ENCODE results near the gene MYOG. TPM values are rescaled to one million over a fixed set of nuclear protein-coding genes. Genes with fewer than 3 reads are reported as not detected.

MYOG gene
- total and polyA plus RNA-seq, 11 donors, result not detected

DNA sequence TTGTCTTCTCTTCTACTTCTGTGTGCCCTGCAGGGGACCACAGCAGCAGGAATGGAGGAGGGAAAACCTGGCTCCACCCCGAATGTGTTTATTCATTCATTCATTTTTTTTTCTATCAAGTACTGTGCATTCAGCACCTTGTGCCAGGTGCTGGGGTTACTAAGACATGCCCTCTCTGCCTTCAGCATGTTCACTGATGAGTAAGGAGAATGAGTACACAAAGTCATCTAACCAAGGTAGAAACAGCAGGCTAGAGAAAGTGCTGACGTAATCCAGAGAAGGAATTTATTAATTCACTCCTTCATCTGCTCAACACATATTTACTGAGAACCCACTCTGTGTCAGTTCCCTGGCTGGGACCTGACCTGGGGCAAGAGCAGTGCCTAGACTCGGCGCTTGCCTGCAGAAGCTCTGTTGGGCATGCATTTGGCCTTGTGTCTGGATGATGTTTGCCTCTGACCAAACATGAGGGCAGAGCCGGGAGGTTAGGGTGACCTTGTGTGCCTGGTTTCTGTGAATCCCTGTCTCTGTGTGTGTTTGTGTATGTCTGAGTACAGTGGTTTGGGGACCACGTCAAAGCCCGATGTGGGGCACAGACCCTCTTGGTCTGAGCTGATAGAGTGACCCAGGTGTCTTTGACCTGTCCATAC, 3.3 kb upstream of the MYOG start:
- H3K27ac ChIP-seq, result no peak overlapping the region
- H3K36me3 ChIP-seq, result no peaks in the 10 kb centered on the region
- WGBS, 4 donors, result 90 to 95% (median 90%) methylated on average over 7 of the region's 7 CpGs
- no peak for TF ChIP-seq POLR2A (IDR thresholded peaks at IDR 0.05)
- TF ChIP-seq, protein P1, sequence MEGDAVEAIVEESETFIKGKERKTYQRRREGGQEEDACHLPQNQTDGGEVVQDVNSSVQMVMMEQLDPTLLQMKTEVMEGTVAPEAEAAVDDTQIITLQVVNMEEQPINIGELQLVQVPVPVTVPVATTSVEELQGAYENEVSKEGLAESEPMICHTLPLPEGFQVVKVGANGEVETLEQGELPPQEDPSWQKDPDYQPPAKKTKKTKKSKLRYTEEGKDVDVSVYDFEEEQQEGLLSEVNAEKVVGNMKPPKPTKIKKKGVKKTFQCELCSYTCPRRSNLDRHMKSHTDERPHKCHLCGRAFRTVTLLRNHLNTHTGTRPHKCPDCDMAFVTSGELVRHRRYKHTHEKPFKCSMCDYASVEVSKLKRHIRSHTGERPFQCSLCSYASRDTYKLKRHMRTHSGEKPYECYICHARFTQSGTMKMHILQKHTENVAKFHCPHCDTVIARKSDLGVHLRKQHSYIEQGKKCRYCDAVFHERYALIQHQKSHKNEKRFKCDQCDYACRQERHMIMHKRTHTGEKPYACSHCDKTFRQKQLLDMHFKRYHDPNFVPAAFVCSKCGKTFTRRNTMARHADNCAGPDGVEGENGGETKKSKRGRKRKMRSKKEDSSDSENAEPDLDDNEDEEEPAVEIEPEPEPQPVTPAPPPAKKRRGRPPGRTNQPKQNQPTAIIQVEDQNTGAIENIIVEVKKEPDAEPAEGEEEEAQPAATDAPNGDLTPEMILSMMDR (IDR thresholded peaks at IDR 0.05), result no peak
- H3K4me3 ChIP-seq, result no peak overlapping the region
- H3K4me1 ChIP-seq, result peaks cover 0 to 5% (median 0%) of the 10 kb centered on the region in 12 donors
- intact Hi-C loops (cut with DNase I), result loop anchor here in 1 of 10 donors (1.0 kb wide), 1 partner anchor 12 kb away; no protein-coding TSS in a partner anchor
- DNase-seq, result no peak
- H3K27me3 ChIP-seq, result peaks cover 0 to 3% (median 0%) of the 10 kb centered on the region in 9 donors
- peaks cover 0 to 4% (median 0%) of the 10 kb centered on the region in 12 donors for H3K9me3 ChIP-seq
- no peak for ATAC-seq

DNA sequence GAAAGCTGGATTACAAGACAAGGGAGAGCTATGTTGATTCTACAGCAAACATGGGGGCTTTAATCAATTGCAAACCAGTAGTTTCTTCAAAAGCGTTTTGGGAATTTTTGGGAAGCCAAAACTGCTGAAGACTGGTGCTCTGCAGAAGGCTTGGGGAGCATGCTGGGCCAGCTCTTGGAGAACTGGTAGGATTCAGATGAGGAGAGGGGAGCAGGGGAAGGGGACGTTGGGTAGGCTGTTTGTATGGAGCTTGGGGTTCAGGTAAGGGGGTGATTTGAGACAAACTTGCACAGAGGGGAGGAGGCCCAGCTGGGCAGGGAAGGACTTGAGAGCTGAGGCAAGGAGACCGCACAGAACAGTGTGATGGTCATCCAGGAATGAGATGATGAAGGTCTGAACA, 2.6 kb upstream of the MYOG start:
- WGBS, 4 donors, result 87 to 96% (median 94%) methylated on average over 3 of the region's 3 CpGs

DNA sequence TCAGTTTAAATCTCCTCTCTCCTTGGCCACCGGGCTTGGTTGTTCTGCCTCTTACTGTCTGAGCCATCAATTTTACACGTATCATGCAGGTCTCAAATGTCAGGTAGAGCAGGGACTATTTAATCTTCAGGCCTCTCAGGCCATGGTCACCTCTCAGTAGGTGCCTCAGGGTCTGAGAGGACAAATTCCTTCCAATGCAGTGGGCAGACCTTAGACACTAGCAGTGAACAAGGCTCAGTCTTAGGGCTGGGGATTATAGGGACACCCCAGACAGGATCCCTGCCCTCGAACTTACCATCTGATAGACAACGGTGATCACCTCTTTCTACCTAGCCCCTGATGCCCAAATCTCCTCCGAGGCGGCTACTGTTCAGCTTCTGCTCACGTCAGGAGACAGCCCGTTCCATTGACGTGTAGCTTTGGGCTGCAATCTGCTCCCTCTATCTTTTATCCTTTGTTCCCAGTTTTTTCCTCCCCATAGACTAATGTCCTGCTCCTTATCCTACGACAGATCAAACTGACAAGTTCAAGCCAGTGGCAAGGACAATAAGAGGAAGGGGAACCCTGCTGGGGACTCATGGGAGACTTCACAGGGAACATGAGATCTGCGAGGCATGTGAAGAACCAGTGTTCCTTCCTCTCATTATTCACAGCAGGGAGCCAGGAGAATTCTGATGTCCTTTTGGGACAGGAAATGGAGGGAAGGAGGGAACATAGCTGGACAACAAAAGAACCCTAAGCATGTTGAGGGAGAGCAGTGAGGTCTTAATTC, 1.4 kb upstream of the MYOG start:
- no peak for TF ChIP-seq POLR2A (IDR thresholded peaks at IDR 0.05)
- TF ChIP-seq, protein P1 (IDR thresholded peaks at IDR 0.05), result no peak
- Histone ChIP-seq H3K27me3 (peaks cover 0 to under 1% (median 0%) of the 10 kb centered on the region in 9 donors), H3K4me3 (no peak overlapping the region), H3K4me1 (peaks cover 0 to 15% (median 0%) of the 10 kb centered on the region in 12 donors), H3K36me3 (no peaks in the 10 kb centered on the region), H3K9me3 (no peaks in the 10 kb centered on the region), H3K27ac (no peak overlapping the region)
- intact Hi-C loops (cut with DNase I), result no loop called here
- 68 to 78% (median 74%) methylated on average over 11 of the region's 11 CpGs for WGBS, 4 donors
- DNase-seq, result no peak
- peak in 1 of 4 donors; percentile 53 for ATAC-seq

More for the DNA sequence above, 2.6 kb upstream of the MYOG start:
- ATAC-seq (no peak), DNase-seq (no peak)
- no peaks in the 10 kb centered on the region for H3K9me3 ChIP-seq
- no peak overlapping the region for H3K27ac ChIP-seq
- H3K27me3 ChIP-seq, result peaks cover 0 to 3% (median 0%) of the 10 kb centered on the region in 9 donors
- TF ChIP-seq, protein P1 (IDR thresholded peaks at IDR 0.05), result no peak
- TF ChIP-seq POLR2A (IDR thresholded peaks at IDR 0.05), result no peak
- no peak overlapping the region for H3K4me3 ChIP-seq
- H3K36me3 ChIP-seq, result no peaks in the 10 kb centered on the region
- intact Hi-C loops (cut with DNase I), result no loop called here
- peaks cover 0 to 12% (median 0%) of the 10 kb centered on the region in 12 donors for H3K4me1 ChIP-seq

Measured in heart left ventricle (tissue), 16 donors.